ENCODE measurements around the gene DAW1. TPM values are rescaled to one million over a fixed set of nuclear protein-coding genes. Genes with fewer than 3 reads are reported as not detected.

The DAW1 gene
- total and polyA plus RNA-seq, 2 of the 4 experiments (the other 2 are of a cell fraction): 0.86 to 1.4 TPM

DNA sequence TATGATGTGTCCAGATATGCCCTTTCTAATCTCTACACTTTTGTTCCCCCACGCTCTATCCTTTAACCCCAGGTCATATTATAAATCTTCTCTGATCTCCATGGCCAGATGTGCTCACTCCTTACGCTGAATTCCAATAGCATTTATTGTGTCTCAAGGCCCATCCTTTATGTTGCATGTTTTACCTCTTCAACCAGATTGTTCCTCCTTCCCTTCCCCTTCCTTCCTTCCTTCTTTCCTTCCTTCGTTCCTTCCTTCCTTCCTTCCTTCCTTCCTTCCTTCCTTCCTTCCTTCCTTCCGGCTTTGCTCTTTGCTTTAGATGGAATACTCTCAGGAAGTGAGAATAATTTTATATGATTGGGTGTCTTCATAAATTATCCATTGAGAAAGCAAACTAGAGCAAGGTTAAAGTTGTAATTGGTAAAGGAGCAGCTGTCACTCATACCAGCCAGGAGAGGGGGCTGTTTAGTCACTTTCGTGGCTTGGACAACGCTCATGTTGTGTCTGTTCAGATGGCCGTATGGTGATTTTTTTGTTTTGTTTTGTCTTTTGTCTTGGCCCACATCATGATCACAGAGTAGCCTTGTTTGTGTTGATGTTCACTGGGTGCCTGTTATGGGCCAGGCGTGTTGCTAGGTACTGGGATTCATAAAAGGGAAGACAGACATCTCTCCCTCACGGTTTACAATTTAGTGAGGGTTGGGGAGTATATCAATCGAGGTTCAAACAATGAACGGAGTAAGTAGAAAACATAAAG is 68.0 kb downstream of the DAW1 start:
- in situ Hi-C loops (cut with MboI; ENCODE audit: low sequenced_read_pairs): no loop called here
- BruUV-seq (replicated peaks): no TSS peak

More for the DNA sequence above, 68.0 kb downstream of the DAW1 start:
- no peaks in the 10 kb centered on the region for H4K20me1 ChIP-seq (ENCODE audit: insufficient read depth, low read length)
- WGBS, 2 experiments (ENCODE audit: extremely low coverage in 2 of 2, insufficient read length in 1 of 2): 39% methylated on average over 3 of the region's 11 CpGs; no CpG with 5 or more reads in 1 of the 2 experiments
- intact Hi-C loops (cut with micrococcal nuclease) (no loop called here), dilution Hi-C loops (cut with HindIII; ENCODE audit: low sequenced_read_pairs, unreplicated experiment) (no loop called here)
- DNase-seq: peak; percentile 15
- H3K79me1 ChIP-seq (ENCODE audit: low read depth in 1 of 2, low read length in 2 of 2): no peaks in the 10 kb centered on the region
- H3K4me2 ChIP-seq (ENCODE audit: low read depth, low read length): no peak overlapping the region
- H3K4ac ChIP-seq (ENCODE audit: low read depth, low read length): no peak overlapping the region
- no peak overlapping the region for H3K23ac ChIP-seq (ENCODE audit: low read depth, low read length)
- peak; percentile 67 for ATAC-seq (ENCODE audit: low read depth)
- H3K9me3 ChIP-seq (ENCODE audit: control insufficient read depth, insufficient read depth, low read length): peaks cover 2% of the 10 kb centered on the region; the same call in 1 of the 2 replicates
- H2BK5ac ChIP-seq (ENCODE audit: low read depth, low read length, poor library complexity, severe bottlenecking): no peak overlapping the region
- H3K27ac ChIP-seq (ENCODE audit: insufficient read depth, low read length): no peak overlapping the region
- no peaks in the 10 kb centered on the region for H3K9me1 ChIP-seq (ENCODE audit: insufficient read depth, low read length)
- no peak overlapping the region for H3K4me3 ChIP-seq (ENCODE audit: insufficient read depth, low read depth, low read length)
- CTCF ChIA-PET: no interaction called here
- H3K4me1 ChIP-seq (ENCODE audit: control insufficient read depth, insufficient read depth, low read length): no peaks in the 10 kb centered on the region
- no peak overlapping the region for H3K9ac ChIP-seq (ENCODE audit: low read depth, low read length)
- H4K8ac ChIP-seq (ENCODE audit: low read depth in 2 of 2, low read length in 2 of 2): no peak overlapping the region
- no peak overlapping the region for H3K14ac ChIP-seq (replicated peaks; ENCODE audit: low read depth, low read length)
- no peak overlapping the region for H2AK5ac ChIP-seq (ENCODE audit: low read depth, low read length)
- no peak overlapping the region for H3K56ac ChIP-seq (ENCODE audit: extremely low read depth, insufficient read depth, low read length)
- no peak overlapping the region for H2BK20ac ChIP-seq (ENCODE audit: low read depth, low read length)
- H2BK15ac ChIP-seq (ENCODE audit: low read depth, low read length): no peak overlapping the region
- H4K91ac ChIP-seq (ENCODE audit: insufficient read depth, low read depth, low read length): no peak overlapping the region
- H3K36me3 ChIP-seq (ENCODE audit: control insufficient read depth, insufficient read depth, low read length): no peaks in the 10 kb centered on the region
- no peak overlapping the region for H2BK120ac ChIP-seq (ENCODE audit: low read depth, low read length)
- POLR2A ChIA-PET (ENCODE audit: unreplicated experiment): no interaction called here
- H4K5ac ChIP-seq (ENCODE audit: low read depth, low read length): no peak overlapping the region
- no peaks in the 10 kb centered on the region for H3K27me3 ChIP-seq (ENCODE audit: control insufficient read depth, insufficient read depth, low read length)
- no peak overlapping the region for H2AK9ac ChIP-seq (replicated peaks; ENCODE audit: low read depth, low read length, poor library complexity)
- TF ChIP-seq SMC3 (IDR thresholded peaks at IDR 0.05; ENCODE audit: low read depth, low read length): no peak
- TF ChIP-seq RCOR1 (IDR thresholded peaks at IDR 0.05; ENCODE audit: insufficient replicate concordance, low read length): no peak
- peak; percentile 16; the same call in 1 of the 2 replicates for TF ChIP-seq RAD21 (IDR thresholded peaks at IDR 0.05; ENCODE audit: low read length)
- TF ChIP-seq MAFK (IDR thresholded peaks at IDR 0.05; ENCODE audit: low read depth, low read length): no peak
- TF ChIP-seq POLR2A (IDR thresholded peaks at IDR 0.05; ENCODE audit: low read depth, low read length): no peak
- TF ChIP-seq CHD1 (IDR thresholded peaks at IDR 0.05; ENCODE audit: low read depth, low read length): no peak
- TF ChIP-seq BHLHE40 (IDR thresholded peaks at IDR 0.05; ENCODE audit: low read depth, low read length): no peak
- TF ChIP-seq, protein P1, sequence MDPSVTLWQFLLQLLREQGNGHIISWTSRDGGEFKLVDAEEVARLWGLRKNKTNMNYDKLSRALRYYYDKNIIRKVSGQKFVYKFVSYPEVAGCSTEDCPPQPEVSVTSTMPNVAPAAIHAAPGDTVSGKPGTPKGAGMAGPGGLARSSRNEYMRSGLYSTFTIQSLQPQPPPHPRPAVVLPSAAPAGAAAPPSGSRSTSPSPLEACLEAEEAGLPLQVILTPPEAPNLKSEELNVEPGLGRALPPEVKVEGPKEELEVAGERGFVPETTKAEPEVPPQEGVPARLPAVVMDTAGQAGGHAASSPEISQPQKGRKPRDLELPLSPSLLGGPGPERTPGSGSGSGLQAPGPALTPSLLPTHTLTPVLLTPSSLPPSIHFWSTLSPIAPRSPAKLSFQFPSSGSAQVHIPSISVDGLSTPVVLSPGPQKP (IDR thresholded peaks at IDR 0.05; ENCODE audit: borderline replicate concordance, low read depth, low read length): no peak
- no peak for TF ChIP-seq FOS (IDR thresholded peaks at IDR 0.05; ENCODE audit: low read depth, low read length)
- no peak for TF ChIP-seq NFE2L2 (IDR thresholded peaks at IDR 0.05; ENCODE audit: low read depth, low read length)
- TF ChIP-seq, protein P2, sequence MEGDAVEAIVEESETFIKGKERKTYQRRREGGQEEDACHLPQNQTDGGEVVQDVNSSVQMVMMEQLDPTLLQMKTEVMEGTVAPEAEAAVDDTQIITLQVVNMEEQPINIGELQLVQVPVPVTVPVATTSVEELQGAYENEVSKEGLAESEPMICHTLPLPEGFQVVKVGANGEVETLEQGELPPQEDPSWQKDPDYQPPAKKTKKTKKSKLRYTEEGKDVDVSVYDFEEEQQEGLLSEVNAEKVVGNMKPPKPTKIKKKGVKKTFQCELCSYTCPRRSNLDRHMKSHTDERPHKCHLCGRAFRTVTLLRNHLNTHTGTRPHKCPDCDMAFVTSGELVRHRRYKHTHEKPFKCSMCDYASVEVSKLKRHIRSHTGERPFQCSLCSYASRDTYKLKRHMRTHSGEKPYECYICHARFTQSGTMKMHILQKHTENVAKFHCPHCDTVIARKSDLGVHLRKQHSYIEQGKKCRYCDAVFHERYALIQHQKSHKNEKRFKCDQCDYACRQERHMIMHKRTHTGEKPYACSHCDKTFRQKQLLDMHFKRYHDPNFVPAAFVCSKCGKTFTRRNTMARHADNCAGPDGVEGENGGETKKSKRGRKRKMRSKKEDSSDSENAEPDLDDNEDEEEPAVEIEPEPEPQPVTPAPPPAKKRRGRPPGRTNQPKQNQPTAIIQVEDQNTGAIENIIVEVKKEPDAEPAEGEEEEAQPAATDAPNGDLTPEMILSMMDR (conservative IDR thresholded peaks at IDR 0.05; ENCODE audit: low read depth, low read length): peak; percentile 25; the same call in 1 of the 2 replicates
- H2AFZ ChIP-seq (replicated peaks; ENCODE audit: low read length, poor library complexity): no peak overlapping the region
- no peak overlapping the region for H3K18ac ChIP-seq (ENCODE audit: low read depth, low read length)

Data from IMR-90 (cell line).